Glutamatergic neuron (in vitro differentiated cells): Measurements from ENCODE around the gene SUOX. TPM values are rescaled to one million over a fixed set of nuclear protein-coding genes. Genes with fewer than 3 reads are reported as not detected.
A peak's percentile ranks its signal among the peaks of the same experiment; 100 is the strongest.

Experiments
- DNase-seq: peaks from one replicate; pipeline ENCODE4 v3.0.0; 2022
- H3K27ac Mint-ChIP-seq: one replicate; pipeline ENCODE4 v1.8.0; 2020; ENCODE audit warnings: mild to moderate bottlenecking, mixed read lengths, inconsistent platforms; ENCODE audit not compliant: unreplicated experiment
- H3K27me3 Mint-ChIP-seq: one replicate; pipeline ENCODE4 v1.8.0; 2020; ENCODE audit warnings: mild to moderate bottlenecking, moderate library complexity, mixed read lengths, inconsistent platforms; ENCODE audit not compliant: unreplicated experiment
- H3K36me3 Mint-ChIP-seq: one replicate; pipeline ENCODE4 v1.8.0; 2020; ENCODE audit warnings: mild to moderate bottlenecking, mixed read lengths, inconsistent platforms; ENCODE audit not compliant: unreplicated experiment
- H3K4me1 Mint-ChIP-seq: one replicate; pipeline ENCODE4 v1.8.0; 2020; ENCODE audit warnings: mild to moderate bottlenecking, low read depth, mixed read lengths, inconsistent platforms; ENCODE audit not compliant: unreplicated experiment
- H3K4me3 Mint-ChIP-seq: one replicate; pipeline ENCODE4 v1.8.0; 2020; ENCODE audit warnings: mild to moderate bottlenecking, mixed read lengths, inconsistent platforms; ENCODE audit not compliant: unreplicated experiment
- H3K9me3 Mint-ChIP-seq: one replicate; pipeline ENCODE4 v1.8.0; 2020; ENCODE audit warnings: mild to moderate bottlenecking, moderate library complexity, mixed read lengths, inconsistent platforms; ENCODE audit not compliant: unreplicated experiment
- total RNA-seq: library from RNA; stranded (reverse); fragmentation: NEBNext Ultra II Directional; extraction: Animal tissue kit (Norgen Biotek cat#: 25700); gene quantifications from one replicate; pipeline ENCODE4 v1.2.1, GENCODE V29; 2021; ENCODE audit not compliant: unreplicated experiment
- TF ChIP-seq, protein P1 (sequence below): fragments of 200-600 bp; sonication (generic); IDR thresholded peaks from one replicate; pipeline ENCODE4 v1.5.0; 2021; ENCODE audit not compliant: partially characterized antibody, unreplicated experiment

SUOX gene
- total RNA-seq, 1 donor from 2014 or later, result 23.9 TPM

DNA sequence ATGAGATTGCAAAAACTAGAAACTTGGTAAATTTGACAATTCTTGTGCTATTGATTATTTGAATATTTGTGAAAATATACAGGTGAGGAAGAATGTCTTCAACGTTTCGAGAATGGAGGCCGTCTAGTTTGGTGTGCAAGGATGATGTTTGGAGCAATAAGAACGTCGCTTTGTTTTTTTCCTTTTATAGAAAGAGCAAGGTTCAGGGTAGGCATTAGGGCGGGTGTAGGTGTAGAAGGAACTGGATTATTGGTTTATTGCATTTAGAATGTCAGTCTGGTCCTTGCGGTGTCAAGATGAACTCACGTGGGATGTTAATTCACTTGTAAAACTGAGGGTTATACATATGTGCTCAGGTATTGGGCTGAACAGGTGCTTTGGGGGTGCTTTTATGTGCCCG is 45.8 kb downstream of the SUOX start:
- H3K36me3 Mint-ChIP-seq, result no peaks in the 10 kb centered on the region
- peak overlapping the region; percentile 99 for H3K4me3 Mint-ChIP-seq
- H3K4me1 Mint-ChIP-seq, result peaks cover 17% of the 10 kb centered on the region
- no peak for DNase-seq
- peaks cover 14% of the 10 kb centered on the region for H3K9me3 Mint-ChIP-seq
- TF ChIP-seq, protein P1, sequence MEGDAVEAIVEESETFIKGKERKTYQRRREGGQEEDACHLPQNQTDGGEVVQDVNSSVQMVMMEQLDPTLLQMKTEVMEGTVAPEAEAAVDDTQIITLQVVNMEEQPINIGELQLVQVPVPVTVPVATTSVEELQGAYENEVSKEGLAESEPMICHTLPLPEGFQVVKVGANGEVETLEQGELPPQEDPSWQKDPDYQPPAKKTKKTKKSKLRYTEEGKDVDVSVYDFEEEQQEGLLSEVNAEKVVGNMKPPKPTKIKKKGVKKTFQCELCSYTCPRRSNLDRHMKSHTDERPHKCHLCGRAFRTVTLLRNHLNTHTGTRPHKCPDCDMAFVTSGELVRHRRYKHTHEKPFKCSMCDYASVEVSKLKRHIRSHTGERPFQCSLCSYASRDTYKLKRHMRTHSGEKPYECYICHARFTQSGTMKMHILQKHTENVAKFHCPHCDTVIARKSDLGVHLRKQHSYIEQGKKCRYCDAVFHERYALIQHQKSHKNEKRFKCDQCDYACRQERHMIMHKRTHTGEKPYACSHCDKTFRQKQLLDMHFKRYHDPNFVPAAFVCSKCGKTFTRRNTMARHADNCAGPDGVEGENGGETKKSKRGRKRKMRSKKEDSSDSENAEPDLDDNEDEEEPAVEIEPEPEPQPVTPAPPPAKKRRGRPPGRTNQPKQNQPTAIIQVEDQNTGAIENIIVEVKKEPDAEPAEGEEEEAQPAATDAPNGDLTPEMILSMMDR, result no peak
- H3K27me3 Mint-ChIP-seq, result peaks cover 5% of the 10 kb centered on the region
- H3K27ac Mint-ChIP-seq, result peak overlapping the region; percentile 99

GRCh38 chr12:56046027-56046780 is 49.1 kb downstream of the SUOX start:
- DNase-seq, result no peak
- H3K27ac Mint-ChIP-seq, result peak overlapping the region; percentile 71
- H3K9me3 Mint-ChIP-seq, result peaks cover 14% of the 10 kb centered on the region
- peaks cover 12% of the 10 kb centered on the region for H3K4me1 Mint-ChIP-seq
- H3K27me3 Mint-ChIP-seq, result peaks cover 6% of the 10 kb centered on the region
- H3K4me3 Mint-ChIP-seq, result no peak overlapping the region
- no peaks in the 10 kb centered on the region for H3K36me3 Mint-ChIP-seq
- TF ChIP-seq, protein P1, result no peak

- H3K4me1 Mint-ChIP-seq, result no peaks in the 10 kb centered on the region
- H3K4me3 Mint-ChIP-seq, result no peak overlapping the region
- H3K27ac Mint-ChIP-seq, result no peak overlapping the region
- no peak for DNase-seq
- H3K9me3 Mint-ChIP-seq, result no peaks in the 10 kb centered on the region
- H3K36me3 Mint-ChIP-seq, result peaks cover 3% of the 10 kb centered on the region
- H3K27me3 Mint-ChIP-seq, result peaks cover 1% of the 10 kb centered on the region
- TF ChIP-seq, protein P1, result no peak
Observed at GRCh38 chr12:56053407-56053893, 56.4 kb downstream of the SUOX start.

Other genes starting within 250 kb of the SUOX start
- gene SARNP, start 179.6 kb upstream of the SUOX start, total RNA-seq, result 98.7 TPM
- 47.6 TPM for gene ORMDL2, start 179.2 kb upstream of the SUOX start, total RNA-seq
- 37.6 TPM for gene DNAJC14, start 167.7 kb upstream of the SUOX start, total RNA-seq
- not detected for gene MMP19, start 154.3 kb upstream of the SUOX start, total RNA-seq
- gene PYM1, start 69.4 kb upstream of the SUOX start, total RNA-seq, result 55.3 TPM
- gene DGKA, start 66.1 kb upstream of the SUOX start, total RNA-seq, result 57.5 TPM
- 851 TPM for gene PMEL, start 31.2 kb upstream of the SUOX start, total RNA-seq
- gene CDK2, start 30.4 kb upstream of the SUOX start, total RNA-seq, result 20.5 TPM
- gene RAB5B, start 23.2 kb upstream of the SUOX start, total RNA-seq, result 170 TPM
- gene IKZF4, start 23.8 kb downstream of the SUOX start, total RNA-seq, result 24.1 TPM
- 29.8 TPM for gene RPS26, start 44.6 kb downstream of the SUOX start, total RNA-seq
- 33.7 TPM for gene ERBB3, start 82.9 kb downstream of the SUOX start, total RNA-seq
- 86.5 TPM for gene PA2G4, start 107.3 kb downstream of the SUOX start, total RNA-seq
- gene RPL41, start 119.4 kb downstream of the SUOX start, total RNA-seq, result 1,433 TPM
- 11.1 TPM for gene ZC3H10, start 121.0 kb downstream of the SUOX start, total RNA-seq
- gene ESYT1, start 131.0 kb downstream of the SUOX start, total RNA-seq, result 144 TPM
- 232 TPM for gene MYL6B, start 155.3 kb downstream of the SUOX start, total RNA-seq
- 2,223 TPM for gene MYL6, start 161.1 kb downstream of the SUOX start, total RNA-seq
- 196 TPM for gene SMARCC2, start 192.2 kb downstream of the SUOX start, total RNA-seq
- 72.6 TPM for gene RNF41, start 224.6 kb downstream of the SUOX start, total RNA-seq
- 42.6 TPM for gene NABP2, start 227.1 kb downstream of the SUOX start, total RNA-seq
- 0.61 TPM for gene SLC39A5, start 232.8 kb downstream of the SUOX start, total RNA-seq